H1 (cell line): ENCODE data around the gene HS6ST3.

ENCODE experiments used
- CBX8 ChIP-seq: fragments of 300-800, 300-1000 bp; sonication (generic); IDR thresholded peaks from 2 replicates; pipeline ENCODE4 v1.7.1; 2016; ENCODE audit warnings: low read depth, low read length, borderline replicate concordance
- RFX5 ChIP-seq: IDR thresholded peaks from 2 replicates; pipeline ENCODE4 v1.6.1; 2011; ENCODE audit warnings: low read depth, low read length, improper control_type of control experiment, borderline replicate concordance
- TF ChIP-seq, protein P1 (sequence below), 3 experiments: IDR thresholded peaks; 1 replicate in 2 of 3; 2 replicates in 1 of 3; pipeline versions ENCODE4 v1.5.1 to v1.6.1; 2011; ENCODE audit warnings: low read length in 3 of 3, mild to moderate bottlenecking in 3 of 3, inconsistent platforms in 2 of 3, low read depth in 1 of 3, moderate library complexity in 1 of 3; ENCODE audit not compliant: insufficient read depth in 1 of 3; ENCODE audit errors: control extremely low read depth in 1 of 3

DNA sequence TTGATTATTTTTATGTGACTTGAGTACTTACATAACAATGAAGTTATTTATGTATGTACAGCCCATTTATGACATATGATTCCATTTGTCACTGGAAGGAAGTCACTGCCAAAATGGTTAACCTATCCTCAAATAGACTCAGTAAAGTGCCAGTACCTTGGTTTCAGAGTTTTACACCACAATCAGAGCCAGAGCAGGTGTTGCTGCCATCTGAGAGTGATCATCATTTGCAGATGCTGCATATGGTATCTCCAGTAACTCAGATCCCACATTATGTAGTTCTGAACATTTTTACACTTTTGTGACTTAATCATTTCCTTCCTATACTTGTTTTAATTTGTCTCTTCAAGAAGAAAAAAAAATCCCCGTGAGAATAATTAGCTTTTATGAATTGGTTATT, 313.3 kb downstream of the HS6ST3 start:
- TF ChIP-seq, protein P1, sequence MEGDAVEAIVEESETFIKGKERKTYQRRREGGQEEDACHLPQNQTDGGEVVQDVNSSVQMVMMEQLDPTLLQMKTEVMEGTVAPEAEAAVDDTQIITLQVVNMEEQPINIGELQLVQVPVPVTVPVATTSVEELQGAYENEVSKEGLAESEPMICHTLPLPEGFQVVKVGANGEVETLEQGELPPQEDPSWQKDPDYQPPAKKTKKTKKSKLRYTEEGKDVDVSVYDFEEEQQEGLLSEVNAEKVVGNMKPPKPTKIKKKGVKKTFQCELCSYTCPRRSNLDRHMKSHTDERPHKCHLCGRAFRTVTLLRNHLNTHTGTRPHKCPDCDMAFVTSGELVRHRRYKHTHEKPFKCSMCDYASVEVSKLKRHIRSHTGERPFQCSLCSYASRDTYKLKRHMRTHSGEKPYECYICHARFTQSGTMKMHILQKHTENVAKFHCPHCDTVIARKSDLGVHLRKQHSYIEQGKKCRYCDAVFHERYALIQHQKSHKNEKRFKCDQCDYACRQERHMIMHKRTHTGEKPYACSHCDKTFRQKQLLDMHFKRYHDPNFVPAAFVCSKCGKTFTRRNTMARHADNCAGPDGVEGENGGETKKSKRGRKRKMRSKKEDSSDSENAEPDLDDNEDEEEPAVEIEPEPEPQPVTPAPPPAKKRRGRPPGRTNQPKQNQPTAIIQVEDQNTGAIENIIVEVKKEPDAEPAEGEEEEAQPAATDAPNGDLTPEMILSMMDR (IDR thresholded peaks at IDR 0.05; ENCODE audit: control extremely low read depth in 1 of 3, insufficient read depth in 1 of 3, low read depth in 1 of 3, low read length in 3 of 3), result no peak
- TF ChIP-seq CBX8 (no peak), RFX5 (no peak)
